OCI-LY7 (cell line): ENCODE measurements around the gene NAGLU.

ENCODE experiments used
- CTCF ChIP-seq: fragments of 200-600 bp; sonication (generic); conservative IDR thresholded peaks from 2 replicates; pipeline ENCODE4 v1.5.1; 2014; ENCODE audit warnings: mild to moderate bottlenecking, antibody characterized with exemption, low read length, moderate library complexity, mixed read lengths
- EZH2phosphoT487 ChIP-seq: fragments of 200-600 bp; sonication (generic); IDR thresholded peaks from 2 replicates; pipeline ENCODE4 v1.6.1; 2018; ENCODE audit warnings: low read depth, borderline replicate concordance, mild to moderate bottlenecking, mixed run types, antibody characterized with exemption, low read length, moderate library complexity, mixed read lengths

DNA sequence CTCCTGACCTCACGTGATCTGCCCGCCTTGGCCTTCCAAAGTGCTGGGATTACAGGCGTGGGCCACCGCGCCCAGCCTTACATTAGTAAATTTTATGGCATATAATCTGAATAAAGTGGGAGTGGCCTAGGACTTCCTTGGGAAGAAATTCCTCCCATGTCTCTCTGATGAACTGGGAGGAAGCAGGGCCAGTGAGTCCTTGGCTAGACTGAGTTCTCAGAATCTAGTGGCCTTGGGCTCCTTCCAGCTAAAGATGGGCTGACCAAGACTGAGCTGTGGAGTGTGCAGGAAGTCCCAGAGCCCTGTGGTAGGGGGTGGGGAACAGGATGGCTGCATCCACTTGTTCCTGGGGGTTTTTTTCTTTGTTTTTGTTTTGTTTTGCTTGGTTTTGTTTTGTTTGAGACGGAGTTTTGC is 10.0 kb upstream of the NAGLU start:
- no peak for TF ChIP-seq CTCF
- TF ChIP-seq EZH2phosphoT487 = no peak
